Midbrain (tissue), 1 donor: ENCODE measurements around the gene MOSPD2.

Source experiments
- DNase-seq: peaks from one replicate; lab custom pipeline; 2025; lab: John Stamatoyannopoulos, UW

Gene MOSPD2

DNA sequence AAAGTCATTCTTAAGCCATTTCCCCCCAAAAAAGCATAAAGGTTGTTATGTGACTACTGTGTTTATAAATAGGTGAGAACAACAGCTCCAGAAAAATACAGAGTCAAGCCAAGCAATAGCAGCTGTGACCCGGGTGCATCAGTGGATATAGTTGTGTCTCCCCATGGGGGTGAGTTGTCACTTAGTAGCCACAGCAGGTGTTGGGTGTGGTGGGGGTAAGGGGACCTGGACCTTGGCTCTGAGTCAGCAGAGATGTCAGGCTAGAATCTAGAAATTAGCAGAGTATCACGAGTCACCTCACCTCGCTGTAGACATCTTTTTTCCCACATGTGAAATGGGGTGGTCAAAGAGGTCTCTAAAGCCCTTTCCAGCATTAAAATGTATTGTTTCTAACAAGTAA lies 42.4 kb downstream of the MOSPD2 start:
- DNase-seq: no peak

DNA sequence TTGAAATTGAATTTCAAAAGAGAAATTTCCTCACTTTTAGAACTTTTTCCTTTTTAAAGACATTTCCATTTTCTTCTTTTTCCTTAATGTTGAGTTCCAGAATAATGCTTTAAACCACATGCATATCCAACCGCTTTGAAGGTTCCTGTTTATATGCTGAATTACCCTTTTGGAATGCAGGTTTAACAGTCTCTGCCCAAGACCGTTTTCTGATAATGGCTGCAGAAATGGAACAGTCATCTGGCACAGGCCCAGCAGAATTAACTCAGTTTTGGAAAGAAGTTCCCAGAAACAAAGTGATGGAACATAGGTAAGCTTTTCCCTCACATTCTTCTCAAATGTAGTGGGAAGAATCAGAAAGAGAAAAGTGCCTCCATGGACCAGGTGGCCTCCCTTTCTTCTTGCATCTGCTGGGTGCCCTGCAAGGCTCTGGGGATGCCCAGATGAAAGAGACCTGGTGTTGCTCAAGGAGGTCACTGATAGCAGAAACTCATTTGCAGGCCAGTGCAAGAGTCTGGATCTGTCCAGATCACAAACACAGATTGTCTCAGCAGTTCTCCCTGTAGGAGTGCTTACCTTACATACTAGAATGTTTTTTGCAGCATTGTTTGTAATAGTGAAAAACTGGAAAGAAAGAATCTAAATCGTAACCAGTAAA lies 42.9 kb downstream of the MOSPD2 start:
- DNase-seq: no peak

DNA sequence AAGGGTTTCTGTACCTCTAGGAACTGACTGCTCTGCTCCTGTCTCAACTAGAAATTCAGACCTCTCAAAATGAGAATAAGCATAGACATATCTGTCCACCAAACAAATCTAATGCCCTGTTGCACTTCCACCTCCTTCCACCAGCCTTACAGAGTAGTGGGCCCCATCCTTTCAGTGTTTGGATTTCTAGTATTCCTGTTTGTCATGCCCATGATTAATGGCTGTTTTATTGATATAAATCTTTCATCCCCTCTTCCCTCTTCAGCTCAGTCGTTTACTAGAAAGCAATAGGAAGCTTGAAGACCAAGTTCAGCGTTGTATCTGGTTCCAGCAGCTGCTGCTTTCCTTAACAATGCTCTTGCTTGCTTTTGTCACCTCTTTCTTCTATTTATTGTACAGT lies 46.2 kb downstream of the MOSPD2 start:
- DNase-seq: no peak

DNA sequence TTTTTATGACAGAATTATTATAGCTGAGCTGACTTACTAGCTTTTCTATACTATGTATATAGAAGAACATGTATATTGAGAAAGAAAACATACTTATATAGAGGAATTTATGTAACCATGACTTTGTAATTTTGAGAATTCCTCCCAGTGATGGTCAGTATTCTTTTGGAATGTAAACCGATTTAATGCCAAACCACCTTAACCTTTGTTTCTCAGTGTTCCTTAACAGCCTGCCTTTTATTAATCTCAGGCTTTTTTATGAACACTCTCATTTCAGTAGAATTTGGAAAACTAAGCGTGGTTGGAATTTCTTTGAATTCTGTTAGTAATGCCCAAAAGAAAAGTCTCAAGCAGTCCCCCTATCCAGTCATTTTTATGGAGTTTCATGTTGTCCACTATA lies 47.0 kb downstream of the MOSPD2 start:
- no peak for DNase-seq

DNA sequence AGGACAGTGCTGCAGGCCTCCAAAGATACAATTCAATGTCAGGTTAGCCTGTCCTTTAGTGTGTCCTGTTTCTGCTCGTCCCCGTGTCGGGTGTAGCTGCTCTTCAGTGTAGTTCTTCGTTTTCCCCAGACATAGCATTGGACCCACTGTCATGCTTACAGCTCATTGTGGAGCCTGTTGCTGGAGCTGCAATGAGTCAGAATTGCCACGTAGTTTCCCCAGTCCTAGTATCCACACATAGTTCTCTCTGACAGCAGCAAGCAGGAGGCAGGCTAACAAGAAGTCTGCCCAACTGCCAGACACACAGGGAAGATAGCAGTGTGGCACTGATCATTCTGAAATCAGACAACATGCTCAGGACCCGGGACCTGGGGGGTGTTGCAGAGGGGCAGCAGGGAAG lies 49.2 kb downstream of the MOSPD2 start:
- DNase-seq: no peak

DNA sequence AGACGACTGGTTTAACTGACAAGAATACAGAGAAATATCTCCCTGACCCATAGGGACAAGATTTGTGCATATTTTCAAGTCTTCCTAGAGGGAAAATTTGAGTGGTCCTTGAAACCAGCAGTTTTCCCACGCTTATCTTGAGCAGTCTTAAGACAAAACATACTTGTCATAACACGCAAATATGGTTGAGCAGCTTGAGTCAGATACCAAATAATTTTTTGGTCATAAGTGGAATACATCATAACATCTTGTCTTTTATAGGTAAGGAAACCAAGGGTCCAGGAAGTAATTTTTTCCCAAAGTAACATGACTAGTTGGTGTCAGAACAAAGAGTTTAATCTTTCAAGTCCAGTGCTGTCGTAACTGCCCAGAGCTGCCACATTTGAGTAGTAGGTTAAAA lies 50.5 kb downstream of the MOSPD2 start:
- DNase-seq: no peak

DNA sequence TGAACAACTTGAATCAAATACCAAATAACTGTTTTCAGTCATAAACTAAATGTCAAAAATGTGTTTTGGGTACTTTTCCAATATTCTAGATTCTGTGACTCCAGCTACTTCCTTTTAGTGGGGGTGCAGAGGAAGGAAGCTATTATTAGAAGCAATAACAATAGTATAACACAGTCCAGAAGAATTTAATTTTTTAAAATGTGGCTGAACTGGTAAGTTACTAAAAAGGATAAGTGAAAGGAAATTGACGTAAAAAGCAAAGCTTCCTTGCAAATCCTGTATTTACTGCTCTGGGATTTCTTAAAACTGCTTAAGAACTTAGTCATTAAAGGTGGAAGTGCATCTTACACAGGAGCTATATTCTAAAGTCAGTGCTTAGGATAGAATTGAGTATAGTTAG lies 53.2 kb downstream of the MOSPD2 start:
- no peak for DNase-seq

DNA sequence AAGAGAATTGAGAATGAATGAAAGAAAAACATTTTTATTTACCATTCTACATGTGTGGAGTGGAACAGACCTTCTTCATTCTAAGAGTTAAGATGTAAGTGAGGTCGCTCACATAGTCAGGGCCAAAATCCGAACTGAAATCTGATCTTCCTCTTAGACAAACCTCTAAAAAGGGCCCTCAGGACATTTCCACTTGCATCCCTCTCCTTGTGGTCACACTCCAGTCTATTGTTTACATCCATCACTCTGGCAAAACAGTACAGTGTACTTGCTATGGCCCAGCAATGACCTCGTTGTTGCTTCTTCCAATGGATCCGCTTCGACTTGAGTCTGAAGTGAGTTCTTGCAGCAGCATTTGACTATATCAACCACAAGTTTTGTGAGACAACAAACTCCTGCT lies 54.2 kb downstream of the MOSPD2 start:
- DNase-seq: no peak

DNA sequence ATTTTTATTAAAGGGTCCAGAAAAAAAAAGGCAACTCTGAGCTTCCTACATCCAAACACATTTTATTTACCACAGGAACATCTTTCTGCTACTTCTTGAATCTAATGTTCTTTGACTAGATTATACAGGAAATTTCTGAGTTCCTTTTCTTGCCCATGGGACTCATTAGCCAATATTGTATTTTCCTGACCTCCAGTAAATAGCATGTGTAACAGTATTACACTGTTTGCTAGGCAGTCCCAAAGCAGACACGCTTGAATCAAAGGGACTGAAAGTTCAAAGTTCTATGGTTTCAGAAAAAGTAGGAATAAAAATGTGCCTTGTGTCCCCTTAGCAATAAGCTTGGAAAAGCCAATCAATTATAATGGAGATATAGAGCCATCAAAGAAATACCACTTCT lies 57.4 kb downstream of the MOSPD2 start:
- DNase-seq: no peak

DNA sequence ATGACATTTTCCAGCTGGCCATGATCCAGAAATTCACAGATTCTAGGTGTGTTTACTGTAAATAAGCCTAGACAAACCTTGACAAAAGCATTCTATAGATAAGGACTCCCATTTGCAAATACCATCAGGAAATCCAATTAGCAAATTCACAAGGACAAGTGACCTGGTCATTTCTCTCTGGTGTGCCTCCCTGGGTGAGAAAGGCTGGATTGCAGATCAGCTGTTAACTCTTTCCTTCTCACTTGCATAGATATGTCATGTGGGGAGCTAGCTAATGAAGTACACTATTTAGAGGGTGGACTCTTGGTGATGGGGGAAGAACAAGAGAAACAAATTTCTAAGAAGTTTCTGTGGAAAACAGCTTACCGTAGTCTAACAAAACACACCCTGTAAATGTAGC lies 58.9 kb downstream of the MOSPD2 start:
- DNase-seq: no peak

DNA sequence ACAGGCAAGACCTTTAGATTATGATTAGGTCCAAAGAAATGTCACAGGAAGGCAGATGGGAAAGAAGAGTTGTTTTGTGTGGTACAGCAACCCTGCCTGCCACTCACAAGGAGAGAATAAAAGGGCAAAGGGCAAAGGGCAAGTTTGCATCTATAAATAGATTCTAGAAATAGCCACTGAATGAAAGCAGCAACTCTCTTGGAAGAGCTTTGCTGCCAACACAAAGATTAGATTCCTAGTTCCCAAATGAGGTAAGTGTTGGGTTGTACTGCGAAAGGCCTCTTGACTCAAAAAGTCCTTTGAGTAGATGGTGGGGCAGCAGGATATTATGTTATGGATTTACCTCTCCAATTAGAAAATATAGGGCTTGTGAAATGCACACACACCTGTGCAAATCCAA lies 61.2 kb downstream of the MOSPD2 start:
- no peak for DNase-seq

DNA sequence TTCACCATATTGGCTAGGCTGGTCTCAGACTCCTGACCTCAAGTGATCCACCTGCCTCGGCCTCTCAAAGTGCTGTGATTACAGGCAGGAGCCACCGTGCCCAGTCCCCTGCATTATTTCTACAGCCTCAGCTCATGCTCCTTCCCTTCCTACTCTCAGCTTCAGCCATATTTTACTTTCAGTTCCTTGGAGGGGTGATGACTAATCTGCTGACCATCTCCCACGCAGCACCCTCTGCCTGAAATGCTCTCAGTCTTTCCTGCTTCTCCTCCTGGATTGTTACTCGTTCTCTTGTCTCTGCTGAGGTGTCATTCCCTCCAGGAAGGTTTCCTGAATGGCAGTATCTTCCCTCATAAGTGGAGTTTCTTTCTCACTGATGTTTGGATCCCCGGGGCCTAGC lies 63.3 kb downstream of the MOSPD2 start:
- no peak for DNase-seq

DNA sequence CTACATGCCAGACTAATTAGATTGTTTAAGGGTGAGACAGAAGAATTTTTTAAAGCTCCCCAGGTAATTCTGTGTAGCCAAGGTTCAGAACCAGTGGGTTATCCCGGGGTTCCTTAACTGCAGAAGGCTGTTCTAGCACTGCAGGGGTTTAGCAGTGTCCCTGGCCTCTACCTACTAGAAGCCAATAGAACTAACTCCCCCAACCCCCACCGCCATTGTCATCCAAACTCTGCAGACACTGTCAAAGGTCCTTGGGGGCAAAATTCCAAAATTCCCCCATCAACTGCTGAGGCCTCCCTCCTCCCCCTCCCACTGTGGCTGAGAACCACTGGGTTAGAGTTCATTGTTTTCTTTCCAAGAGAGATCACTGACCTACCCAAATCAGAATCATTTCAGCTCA lies 66.4 kb downstream of the MOSPD2 start:
- DNase-seq: no peak

DNA sequence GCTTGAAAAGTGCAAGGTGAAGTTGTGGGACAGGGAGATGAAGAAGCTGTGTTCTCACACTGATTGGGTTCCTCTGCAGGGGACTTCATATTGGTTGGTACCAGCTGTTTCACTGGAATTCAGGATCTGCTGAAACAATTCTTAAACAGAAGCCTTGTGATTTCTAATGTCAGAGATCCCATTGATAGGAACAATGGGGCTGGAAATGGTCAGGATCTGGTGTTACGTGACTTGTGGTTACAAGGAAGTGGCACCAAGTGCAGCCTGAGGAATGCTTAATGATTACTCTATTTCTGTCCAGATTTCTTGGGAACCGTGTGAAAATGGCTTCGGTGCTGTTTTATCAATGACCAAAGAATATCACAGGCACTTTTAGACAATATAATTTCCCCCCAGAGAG lies 68.1 kb downstream of the MOSPD2 start:
- no peak for DNase-seq

DNA sequence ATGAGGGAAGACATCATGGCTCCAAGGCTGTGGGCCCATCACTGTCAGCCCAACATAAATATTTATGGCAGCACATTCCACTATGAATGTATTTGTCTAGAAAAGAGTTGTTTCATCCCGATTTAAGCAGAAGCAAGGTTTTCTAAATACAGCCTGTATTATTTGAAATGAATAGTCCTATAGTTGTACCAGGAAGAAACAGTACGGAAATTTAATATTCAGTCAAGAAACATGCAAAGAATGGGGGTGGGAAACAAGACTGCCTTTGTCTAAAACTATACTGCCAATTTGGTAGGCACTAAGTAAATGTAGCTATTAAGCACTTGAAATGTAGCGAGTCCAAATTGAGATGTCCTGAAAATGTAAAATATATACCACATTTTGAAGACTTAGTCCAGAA lies 69.1 kb downstream of the MOSPD2 start:
- no peak for DNase-seq

DNA sequence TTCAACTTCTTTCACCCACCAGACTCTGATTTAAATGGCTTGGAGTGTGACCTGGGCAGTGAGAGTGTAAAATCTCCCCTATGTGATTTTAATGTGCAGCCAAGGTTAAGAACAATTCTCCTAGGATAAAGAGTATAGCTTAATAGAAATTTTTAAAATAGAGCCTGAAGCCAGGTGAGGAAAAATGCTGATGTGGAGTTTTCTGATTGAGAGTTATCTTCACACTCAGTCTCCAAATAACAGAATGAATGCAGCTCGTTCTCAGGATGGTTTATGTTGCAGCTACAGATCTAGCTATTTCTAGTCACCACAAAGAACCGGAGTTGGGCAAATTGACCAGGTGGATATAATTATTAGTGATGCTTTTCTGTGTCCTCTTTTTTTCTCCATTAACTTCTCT lies 70.7 kb downstream of the MOSPD2 start:
- no peak for DNase-seq

DNA sequence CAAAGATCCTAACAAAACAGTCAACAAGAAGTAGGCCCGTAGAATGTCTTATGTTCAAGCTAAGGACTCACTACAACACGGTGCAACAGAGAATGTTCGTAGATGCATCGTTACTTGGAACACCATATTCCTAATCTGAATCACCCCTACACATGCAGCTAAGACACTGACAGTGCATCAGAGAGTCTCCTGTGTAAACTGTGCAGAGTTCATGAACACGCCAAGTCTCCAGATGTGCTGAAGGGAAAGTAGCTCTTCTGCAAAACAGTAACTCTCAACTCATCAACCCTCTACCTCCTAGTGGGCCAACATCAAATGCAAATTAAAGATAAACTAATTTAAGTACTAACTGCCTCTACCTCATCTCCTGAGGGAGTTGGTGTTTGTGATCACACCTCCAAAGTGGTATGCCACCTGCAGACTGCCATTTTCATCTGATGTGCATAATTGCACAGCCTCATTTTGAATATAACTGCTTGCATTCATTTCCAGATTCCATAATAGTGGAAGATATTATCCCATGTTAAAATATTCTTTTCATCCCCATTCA lies 73.5 kb downstream of the MOSPD2 start:
- DNase-seq: no peak

DNA sequence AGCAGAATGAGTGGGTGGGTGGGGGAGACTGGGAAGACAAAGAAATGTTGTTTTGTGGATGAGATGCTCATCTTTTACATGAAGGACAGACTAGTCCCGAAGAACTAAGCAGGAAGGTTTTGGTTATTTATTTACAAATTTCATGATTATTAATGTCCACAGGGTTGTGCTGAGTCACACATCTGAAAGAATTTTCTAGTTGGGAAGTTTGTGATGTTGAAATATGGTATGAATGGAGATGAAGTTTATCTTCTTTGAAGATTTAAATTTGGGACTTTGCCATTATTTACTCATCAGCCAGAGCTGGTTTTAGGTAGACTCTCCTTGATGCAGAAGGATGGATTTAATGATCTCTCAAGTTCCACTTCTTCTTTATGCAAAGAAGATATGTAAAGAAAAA lies 75.5 kb downstream of the MOSPD2 start:
- DNase-seq: no peak

DNA sequence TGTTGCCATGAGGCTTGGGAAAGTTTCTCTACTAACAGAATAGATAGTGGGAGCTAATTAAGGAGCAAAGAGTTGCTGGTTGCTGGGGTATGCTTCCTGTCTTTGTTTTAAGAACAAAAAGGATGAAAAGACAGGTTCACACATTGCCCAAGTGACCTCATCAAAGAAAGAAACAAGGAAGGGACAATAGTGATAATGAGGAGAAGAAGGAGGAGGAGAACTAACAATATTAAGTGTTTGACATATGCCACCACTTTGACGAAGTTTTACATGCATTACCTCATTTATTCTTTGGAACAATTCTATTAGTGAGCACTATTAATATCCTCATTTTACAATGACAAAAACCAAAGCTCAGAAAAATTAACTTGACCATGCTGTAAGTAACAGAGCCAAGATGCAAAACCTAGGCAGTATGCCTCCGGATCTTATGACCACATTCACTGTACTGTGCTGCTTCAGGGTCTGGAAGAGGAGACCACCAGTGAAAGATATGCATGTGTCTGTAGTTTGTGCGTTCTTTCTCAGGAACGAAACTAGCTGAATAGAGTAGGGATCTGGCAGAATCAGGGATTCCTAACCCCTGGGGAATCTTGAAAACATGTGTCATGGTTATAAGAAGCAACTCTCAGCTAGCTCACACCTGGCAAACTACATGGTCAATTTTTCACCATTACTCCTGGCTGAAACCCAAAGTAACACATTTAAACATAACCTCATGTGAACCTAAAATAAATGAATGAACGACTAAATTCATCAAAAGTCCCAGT lies 83.8 kb downstream of the MOSPD2 start:
- no peak for DNase-seq

DNA sequence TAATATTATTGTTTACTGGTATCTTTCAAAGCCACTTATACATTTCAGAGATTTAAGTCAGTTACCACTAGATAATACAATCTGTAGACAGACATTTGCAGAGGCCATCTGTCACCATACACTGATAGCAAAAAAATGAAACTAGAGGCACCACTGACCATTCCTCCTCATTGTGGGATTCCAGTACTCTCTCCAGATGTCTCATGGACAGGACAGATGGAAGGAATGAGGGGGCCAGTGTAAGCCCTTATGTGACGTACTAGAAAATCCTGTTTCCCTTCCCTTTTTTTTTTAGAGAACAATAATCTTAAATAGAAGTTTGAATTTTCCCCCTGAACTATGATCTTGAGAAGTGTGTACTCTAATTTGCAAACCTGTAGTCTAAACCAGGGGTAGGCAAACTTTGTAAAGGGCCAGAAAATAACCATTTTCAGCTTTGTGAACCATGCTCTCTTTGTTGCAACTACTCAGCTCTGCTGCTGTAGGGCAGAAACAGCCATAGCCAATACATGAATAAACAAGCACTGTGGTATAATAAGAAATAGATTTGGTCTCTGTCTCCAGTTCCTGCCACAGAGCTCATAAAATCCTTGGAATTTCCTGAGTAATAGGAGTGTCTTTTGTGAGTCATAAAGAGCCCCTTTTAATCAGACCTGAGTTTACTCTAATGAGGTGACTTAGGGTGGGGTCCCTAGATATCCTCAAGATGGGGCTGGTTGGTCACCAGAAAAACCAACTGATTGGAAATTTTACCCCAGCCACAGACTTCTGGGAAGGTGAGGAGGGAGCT lies 90.4 kb downstream of the MOSPD2 start:
- no peak for DNase-seq

DNA sequence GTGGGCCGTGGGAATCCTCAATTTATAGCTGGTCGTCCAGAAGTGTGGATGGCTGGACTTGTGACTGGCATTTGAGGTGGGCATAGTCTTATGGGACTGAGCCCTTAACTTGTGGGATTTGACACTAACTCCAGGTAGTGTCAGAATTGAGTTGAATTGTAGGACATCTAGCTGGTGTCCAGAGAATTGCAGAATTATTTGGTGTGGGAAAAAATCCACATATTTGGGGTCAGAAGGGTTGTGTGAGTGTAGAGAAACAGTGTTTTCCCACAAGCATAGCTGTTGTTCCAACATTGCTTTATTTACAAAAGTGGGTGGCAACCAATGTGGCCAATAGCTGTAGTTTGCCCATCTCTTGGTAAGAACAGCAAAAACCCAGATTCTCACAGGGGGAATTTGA lies 91.3 kb downstream of the MOSPD2 start:
- no peak for DNase-seq
